GM21576 (cell line): ENCODE data around the gene GRIK3.
"Not testable (repeated sequence)": the region's sequence is repeated elsewhere in the genome, so short reads cannot be mapped to it uniquely, and the experiment has no call there.

Source experiments
- ATAC-seq: cut with Tn5 transposase; IDR thresholded peaks from one replicate; pipeline ENCODE4 v1.9.1; 2021; ENCODE audit warnings: mild to moderate bottlenecking, moderate library complexity; ENCODE audit not compliant: unreplicated experiment

The GRIK3 gene

DNA sequence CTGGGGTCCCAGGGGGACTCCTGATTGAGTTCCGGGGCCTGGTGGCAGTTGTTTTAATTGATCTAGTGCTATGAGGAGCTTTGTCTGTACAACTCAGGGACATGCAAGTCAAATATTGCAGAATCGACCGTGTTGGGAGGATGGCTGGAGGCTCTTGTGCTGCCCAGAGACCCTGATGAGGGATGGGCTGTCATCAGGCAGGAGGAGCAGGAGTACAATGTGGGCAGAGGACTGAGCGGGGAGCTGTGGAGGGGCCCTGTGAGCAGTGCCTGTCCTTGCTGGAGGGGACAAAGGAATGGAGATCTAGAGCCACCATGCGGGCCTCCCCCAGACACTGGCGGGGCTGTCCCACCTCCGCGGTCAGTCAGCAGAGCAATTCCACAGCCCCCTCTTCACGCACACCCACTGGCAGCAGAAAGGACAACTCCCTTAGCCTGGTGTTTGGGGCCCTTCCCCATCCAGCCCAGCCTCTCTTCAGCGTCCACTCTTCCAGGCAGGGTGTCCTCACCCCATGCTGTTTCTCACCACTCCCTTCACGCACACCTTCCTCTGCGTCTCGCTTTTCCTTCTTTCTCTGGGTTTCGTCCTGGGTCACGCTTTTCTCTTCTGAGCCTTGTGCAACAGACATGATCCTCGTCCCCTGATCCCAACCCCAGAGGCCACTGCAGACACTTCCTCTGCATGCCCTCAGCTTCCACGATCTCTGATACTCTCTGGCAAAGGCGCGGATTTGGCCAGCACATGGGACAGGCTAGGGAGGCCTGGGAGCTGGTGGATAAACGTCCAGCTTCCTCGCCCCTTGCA is 122.6 kb downstream of the GRIK3 start:
- no peak for ATAC-seq

DNA sequence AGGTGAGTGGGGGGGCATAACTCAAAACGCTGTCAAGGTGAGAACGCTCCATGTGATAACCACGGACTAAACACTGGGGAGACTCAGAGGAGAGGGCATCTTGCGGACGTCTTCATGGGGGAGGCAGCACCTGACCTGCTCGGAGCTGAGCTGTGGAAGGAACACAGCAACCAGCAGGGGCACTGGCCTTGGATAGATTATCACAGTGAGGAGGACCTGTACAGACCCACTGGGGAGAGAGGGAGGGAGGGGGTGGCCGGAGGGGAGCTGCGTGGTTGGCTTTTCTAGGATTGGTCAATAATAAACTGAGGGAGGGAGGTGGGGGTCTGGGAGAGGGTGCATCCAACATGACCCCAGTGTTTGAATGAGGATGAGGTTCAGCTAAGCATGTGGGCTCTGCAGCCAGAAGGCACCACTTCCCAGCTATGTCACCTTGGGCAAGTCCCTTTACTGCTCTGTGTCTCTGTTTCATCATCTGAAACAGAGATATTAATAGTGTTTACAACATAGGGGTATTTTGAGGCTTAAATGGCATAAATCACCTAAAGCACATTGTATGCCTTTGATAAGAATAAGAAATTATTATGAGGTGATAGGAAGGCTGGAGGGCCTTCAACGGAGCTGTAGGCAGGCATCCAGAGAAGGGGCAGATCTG is 123.3 kb downstream of the GRIK3 start:
- ATAC-seq, result no peak

DNA sequence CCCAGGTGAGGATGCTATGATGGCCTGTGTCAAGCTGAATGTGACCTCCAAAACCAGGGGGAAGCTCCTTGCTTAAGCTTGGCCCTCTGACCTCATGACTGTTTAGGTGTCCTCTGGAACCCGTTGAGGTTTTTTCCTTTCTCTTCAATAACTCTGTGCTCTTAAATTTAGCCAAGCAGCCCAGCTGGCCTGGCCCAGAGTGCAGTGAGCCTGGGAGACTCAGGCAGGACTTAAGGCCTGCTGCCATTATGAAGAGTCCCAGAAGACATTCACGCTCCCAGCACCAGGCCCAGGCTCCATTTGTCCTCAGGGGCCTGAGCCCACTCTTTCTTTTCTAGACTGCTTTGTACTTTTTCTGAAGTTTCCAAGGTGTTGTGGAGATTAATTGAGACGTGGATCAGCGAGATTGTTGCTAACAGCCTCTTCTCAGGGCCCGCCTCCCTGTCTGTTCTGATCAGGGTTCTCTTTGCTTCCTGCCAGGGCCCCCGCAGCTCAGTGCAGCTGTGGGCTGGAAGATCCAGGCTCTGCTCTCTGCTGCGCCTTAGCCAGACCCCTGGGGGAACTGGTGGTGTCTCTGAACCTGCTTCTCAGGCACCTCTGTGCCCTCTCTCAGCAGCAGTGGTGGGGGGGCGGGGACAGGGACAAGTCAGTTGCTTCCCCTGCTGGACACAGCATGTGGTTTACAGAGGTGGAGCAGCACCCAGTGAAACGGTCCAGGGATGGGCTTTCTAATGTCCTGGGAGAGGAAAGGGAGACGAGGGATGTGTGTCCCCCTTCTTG is 124.2 kb downstream of the GRIK3 start:
- ATAC-seq, result no peak

DNA sequence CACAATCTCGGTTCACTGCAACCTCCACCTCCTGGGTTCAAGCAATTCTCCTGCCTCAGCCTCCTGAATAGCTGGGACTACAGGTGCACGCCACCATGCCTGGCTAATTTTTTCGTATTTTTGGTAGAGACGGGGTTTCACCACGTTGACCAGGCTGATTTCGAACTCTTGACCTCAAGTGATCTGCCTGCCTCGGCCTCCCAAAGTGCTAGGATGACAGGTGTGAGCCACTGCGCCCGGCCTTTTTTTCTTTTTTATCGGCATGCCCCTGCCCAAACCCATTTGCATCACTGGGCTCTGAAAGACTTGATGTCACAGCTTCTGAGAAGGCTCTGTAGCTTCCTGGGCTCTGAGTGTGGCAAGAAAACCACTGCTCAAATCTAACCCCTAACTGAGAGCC is 125.0 kb downstream of the GRIK3 start:
- not testable (repeated sequence) for ATAC-seq

DNA sequence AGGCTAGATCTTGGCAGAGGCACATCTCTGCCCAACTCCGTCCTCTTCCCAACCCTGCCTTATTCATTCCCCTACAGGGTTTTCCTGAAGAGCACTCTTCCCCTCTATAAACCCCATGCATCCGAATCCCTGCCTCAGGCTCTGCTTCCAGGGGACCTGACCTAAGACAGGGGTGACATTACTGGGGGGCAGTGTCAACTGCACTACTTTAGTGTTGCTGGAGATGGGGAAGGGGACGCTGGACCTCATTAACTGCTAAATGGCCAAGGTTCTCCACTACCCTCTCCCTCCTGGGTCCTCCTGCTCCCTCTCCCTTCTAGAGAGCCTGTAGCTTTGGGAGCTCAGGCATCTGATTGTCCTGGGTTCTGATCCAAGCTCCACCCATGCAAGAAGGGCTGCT is 126.2 kb downstream of the GRIK3 start:
- ATAC-seq, result no peak

DNA sequence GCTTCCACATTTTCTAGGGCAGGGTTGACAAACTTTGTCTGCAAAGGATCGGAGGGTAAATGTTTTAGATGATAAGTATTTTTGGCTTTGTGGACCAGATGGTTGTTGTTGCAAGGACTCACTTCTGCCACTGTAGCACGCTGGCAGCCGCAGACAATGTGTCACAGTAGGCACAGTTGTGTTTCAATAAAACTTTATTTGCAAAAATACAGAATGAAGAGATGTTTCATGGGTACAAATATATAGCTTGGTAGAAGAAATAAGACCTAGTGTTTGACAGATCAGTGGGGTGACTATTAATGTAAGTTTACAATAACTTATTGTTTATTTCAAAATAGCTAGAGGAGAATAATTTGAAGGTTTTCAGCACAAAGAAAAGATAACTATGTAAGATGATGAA is 127.8 kb downstream of the GRIK3 start:
- ATAC-seq, result no peak

DNA sequence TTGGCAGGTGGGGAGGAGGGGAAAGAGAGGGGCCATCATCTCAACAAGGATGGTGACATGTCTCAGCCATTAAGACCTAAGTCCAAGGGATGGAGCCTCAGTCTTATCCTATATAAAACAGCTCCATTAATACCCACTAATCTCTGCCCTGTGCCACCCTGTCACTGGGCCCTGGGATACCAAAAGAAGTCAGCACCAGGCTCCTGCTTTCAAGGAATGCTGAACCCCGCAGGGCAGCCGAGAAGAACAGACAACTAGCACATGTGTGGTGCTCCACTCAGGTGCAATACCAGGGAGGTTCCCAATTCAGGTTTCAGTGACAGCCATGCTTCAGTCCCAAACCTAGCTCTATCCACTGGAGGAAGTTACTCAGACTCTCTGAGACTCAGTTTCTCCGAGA is 128.4 kb downstream of the GRIK3 start:
- ATAC-seq, result no peak

DNA sequence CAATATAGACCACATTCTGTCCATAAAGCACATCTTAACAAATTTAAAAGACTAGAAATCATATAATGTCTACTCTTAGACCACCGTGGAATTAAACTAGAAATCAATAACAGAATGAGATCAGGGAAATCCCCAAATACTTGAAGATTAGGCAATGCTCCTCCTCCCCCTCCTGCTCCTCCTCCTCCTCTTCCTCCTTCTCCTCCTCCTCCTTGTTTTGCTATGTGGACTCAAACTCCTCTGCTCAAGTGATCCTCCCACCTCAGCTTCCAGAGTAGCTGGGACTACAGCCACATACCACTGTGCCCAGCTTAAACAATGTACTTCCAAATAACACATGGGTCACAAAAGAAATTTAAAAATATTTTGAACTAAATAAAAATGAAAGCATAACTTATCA is 134.2 kb downstream of the GRIK3 start:
- no peak for ATAC-seq

DNA sequence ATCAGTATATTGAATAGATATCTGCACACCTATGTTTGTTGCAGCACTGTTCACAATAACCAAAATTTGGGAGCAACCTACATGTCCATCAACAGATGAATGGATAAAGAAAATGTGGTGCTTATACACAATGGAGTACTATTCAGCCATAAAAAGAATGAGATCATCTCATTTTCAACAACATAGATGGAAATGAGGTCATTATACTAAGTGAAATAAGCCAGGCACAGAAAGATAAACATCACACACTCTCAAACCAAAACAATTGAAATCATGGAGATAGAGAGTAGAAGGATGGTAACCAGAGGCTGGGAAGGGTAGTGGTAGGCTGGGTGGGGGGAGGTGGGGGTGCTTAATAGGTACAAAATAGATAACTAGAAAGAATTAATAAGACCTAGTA is 136.5 kb downstream of the GRIK3 start:
- not testable (repeated sequence) for ATAC-seq

DNA sequence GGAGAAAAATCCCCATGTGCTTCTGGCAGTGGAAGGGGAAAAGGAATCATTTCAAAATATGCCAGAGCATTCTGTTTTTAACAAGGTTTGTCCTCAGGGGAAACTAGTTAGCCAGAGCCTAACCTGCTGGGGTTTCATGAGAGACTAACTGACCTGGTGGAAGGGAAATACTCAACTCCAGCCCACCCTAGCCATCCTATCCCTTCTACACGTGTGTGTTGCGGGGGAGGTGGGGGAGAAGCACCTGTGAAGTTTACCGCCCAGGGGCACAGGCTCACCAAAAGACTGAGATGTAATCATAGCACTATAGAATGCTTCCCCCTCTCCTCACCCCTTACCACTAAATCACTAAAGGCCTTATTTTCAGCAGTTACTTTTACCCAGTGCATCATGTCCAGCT is 139.5 kb downstream of the GRIK3 start:
- ATAC-seq, result no peak

DNA sequence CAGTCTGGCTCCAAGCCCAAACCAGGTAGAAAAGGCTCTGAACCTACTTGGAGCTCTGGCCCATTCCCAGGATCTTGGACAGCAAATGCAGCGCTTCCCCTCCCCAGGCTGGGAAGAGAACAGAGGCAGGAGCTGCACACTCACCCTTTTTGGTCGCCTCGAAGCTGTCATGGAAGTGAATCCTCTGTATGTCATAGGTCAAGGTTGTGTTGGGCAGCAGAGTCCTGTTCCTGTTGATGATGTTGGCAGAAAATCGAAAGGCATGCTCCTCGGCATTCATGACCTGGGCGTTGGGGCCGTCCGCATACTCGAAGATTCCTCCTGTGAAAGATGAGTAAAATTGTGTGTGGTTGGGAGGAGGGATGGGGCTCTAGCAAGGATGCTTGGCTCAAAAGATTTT is 143.5 kb downstream of the GRIK3 start:
- ATAC-seq, result no peak

DNA sequence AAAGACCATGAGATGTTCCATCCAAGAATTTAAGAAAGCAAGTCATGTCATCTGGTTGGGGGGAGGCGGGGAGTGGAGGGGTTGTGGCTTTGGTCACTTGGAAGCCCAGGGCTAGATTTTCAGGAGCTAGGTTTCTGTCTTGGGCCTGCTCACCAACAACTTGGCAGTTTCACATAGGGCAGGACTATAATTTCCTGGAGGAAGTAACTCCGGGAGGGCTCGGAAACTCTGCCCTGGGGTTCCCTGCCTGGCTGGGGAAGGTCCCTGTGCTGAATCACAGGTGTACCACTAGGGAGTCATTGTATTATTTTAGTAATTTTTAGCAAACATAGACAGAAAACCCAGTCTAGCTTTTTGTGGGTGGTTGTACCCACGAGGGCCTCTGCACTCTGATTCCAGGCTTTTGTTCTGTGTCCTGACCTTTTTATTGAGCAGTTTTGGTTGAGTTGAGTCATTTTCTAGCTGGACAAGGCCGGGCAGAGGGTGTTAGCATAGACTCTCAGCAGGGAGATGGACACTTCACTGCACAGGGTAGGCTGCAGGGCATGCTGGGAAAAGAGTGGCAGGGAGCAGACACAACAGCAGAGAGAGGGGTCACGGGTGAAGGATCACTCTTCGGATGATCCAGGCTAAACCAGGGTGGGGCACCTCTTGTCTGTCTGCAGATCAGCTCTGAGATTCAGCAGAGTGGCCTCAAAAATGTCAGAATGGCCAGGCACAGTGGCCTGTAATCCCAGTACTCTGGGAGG is 144.7 kb downstream of the GRIK3 start:
- no peak for ATAC-seq

DNA sequence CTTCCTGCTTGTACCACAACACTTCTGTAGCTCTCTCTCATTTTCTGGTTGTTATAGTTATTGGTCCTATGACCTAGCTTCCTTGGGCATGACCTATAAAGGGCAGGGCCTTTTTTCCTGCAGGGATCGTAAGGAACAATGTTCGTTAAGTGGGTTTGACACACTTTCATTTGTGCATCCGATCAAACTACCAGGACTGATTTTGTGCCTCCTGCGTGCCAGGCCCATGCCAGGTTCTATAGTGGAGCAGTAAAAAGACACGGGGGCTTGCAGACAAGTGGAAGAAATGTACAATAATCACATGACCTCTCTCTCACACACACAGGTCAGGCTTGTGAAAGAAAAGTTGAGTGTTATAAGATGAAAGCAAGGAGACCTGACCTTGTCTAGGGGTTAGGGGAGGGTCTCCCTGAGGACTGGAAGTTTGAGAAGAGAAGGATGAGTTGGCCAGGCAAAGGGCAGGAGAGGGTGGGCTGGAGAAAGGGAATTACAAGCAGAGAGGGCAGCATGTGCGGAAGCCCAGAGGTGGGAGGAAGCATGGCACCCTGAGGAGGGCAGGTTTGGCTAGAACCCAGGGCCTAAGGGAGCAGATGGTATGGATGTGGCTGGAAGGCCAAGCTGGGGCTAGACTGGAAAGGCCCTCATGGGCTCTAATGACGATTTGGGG is 145.4 kb downstream of the GRIK3 start:
- no peak for ATAC-seq

DNA sequence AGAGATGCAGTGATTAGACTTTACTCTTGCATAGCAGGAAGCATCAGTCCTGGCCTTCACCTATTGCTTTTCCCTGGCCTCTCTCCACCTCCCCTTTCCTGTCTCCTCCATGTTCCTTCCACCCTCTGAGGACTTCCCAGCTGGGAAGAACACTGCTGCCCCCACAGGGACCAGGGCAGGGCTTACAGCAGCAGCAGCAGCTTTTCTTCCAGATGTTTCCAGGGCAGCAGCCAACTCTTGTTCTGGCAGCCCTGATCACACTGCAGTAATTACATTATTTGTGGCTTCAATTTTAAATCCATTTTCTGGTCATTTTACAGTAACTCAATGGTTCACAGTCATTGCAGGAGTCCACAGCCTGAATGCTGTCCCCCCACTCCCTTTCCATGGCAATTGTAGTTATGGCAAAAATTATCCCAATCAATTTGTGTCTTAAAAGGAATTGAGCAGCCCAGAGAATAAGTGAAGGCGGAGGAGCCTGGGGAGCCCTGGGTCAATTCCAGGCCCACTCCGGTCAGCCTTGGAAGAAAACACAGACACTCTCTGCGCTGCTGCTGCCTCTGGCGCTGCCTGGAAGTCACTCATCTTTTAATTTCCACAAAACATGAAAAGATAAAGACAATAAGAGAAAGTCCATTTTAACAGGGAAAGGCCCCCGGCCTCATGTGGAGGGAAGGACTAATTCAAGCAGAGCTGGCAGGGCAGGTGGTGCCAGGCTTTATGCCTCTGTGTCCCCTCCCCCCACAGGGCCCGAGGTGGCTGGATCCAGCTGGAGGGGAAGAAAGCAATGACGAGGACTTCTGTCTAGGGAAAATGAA is 148.6 kb downstream of the GRIK3 start:
- ATAC-seq, result no peak

DNA sequence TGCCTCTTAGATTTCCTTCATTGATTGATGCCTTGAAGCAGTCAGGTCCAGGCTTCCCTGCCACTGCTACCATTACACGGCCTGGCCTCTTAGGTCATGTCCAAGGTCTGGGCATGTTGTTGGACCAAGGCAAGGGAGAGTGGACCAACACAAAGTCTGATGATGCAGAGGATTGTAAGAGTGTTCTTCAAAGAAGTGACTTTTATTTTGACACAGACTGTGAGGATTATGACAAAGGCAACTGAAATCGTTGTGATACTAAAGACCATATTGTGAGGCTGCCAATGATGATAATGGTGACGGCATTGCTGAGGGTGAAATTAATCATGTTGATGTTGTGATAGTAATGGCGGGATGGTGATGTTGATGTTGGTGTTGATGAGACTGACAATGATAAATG is 149.5 kb downstream of the GRIK3 start:
- no peak for ATAC-seq

DNA sequence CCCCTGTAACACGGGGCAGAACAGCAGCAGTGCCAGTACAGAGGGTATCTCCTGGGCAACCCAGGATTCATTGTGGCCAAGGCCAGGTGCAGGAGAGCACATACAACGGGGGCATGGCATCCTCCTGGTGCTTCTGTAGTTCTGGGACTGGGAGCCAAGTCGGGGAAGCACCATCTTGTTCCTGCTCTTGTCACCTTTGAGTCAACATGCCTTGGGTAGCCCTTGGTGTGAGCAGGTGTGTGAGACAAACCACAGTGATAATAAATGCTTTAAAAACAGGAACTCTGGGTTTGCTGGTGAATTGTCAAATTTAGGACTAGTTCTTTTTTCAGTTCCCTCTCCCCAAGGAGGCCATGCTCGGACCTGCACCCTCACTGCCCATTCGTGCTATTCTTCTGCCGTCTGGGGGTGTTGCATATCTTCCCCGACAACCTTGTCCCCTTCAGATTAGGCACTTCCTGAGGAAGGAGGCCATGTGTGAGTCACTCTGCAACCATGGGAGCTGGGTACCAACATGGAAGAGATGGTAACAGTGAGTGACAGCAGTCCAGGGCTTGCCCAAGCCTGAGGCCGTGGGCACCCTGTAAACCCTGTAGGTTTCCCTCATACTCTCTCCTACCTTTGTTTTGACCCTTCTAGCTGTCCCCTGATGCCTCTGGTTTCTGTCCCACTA is 150.2 kb downstream of the GRIK3 start:
- no peak for ATAC-seq

DNA sequence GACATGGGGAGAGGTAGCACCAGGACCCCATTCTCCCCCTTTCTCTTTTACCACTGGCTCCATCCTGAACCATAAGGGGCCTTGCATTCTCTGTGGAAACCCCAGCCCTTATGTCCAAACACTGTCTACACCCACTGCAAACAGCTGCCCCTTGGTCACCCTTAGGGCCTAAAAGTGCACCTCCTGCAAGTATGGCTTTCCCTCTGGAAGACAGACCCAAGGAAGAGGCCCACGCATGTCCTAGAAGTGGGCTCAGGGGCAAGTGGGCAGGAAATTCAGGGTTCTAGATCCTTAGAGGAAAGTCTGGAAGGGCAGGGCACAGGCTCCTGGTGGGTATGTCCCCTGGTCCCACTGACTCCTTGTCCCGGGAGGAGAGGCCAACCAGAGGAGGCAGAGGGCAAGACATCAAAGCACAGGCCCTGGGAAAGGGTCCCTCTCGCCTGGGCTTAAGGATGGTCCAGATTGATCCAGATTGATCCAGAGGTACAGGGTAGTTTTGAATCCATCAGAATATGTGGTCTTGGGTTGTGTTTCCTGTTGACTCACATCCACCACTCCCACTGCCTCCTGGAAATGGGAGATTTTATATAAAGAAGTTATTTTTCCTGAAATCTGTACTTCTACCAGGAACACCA is 150.9 kb downstream of the GRIK3 start:
- no peak for ATAC-seq

DNA sequence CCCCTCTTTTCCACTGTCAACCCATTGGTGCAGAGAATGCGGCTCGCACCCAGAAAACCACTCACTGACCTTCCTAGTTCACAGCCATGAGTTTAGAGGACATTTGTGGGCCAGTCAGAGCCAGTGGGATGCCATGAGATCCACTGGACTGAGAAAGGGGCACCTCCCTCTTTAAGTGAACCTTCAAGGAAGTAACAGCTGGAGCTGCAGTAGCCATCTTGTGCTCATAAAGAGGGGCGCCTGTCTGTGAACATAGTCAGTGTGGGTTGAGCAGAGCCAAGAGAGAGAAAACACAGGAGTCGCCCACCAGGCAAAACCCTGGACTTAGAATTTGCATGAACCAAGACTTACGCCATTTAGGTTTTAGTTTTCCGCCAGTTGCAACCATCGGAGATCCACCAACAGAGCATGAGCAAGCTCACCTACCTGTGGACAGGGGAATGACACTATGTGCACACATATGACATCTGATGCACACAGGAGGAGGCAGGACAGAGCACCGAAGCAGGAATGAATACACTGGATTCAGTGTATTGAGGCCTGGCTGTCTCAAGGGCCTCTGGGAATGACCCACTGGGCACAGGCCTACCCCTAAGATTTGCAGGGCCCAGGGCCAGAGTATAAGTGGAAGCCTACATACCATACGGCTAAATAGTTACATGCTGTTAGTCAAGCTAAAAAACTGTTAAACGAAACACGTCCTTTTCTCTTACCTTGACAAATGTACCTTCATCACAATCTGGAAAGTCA is 151.6 kb downstream of the GRIK3 start:
- no peak for ATAC-seq
